TTC549 (cell line): ENCODE results near the gene MAPK7.

Experiments used
- FAIRE-seq: peaks from 2 replicates; lab custom pipeline; 2012; peaks lifted over from hg19 to GRCh38; lab: Jason Lieb, UNC

The MAPK7 gene

DNA sequence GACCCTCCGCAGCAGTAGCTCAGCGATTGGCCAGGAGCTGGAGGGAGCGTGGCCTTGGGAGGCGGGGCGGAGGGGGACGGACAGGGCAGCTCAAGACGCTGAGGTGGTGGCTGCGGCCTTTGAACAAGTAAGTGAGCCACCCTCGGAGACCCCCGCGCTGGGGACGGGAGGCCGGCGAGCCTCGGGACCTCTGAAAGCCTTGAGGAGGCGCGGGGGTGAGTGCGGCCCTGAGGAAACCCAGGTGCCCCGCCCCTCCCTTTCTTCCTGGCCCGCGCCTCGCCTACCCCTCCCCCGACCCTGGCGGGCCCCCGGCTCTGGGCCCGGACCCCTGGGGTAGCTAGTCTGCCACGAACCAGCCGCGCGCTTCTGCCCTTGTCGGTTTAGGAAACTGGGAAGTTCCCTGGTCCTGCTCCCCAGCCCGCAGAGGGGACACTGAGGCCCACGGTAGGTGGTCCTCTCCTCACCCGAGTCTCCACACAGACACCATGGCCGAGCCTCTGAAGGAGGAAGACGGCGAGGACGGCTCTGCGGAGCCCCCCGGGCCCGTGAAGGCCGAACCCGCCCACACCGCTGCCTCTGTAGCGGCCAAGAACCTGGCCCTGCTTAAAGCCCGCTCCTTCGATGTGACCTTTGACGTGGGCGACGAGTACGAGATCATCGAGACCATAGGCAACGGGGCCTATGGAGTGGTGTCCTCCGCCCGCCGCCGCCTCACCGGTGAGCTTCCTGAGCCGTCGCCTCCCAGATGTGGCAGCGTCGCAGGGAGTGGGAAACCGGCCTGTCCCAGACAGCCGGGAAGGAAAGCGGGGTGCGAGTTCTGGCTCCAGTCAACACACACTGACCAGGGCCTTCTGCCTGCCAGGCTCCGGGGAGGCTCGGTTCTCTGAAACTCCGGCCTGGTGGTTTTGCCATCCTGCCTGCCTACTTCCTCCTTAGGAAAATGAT lies at the start of gene MAPK7:
TSS of gene MAPK7 (plus strand) at position 83 of the 945 bp plus-strand sequence. CDS start at position 486, 403 bp downstream.
- FAIRE-seq = no peak

GRCh38 chr17:19329136-19329535 lies 49.2 kb upstream of the MAPK7 start:
- FAIRE-seq = no peak

- FAIRE-seq = no peak
Observed at GRCh38 chr17:19329839-19330238, 48.5 kb upstream of the MAPK7 start.

- no peak for FAIRE-seq
Observed at GRCh38 chr17:19330271-19330670, 48.0 kb upstream of the MAPK7 start.

- no peak for FAIRE-seq
Observed at GRCh38 chr17:19331134-19331533, 47.2 kb upstream of the MAPK7 start.

- no peak for FAIRE-seq
Observed at GRCh38 chr17:19331543-19332245, 46.6 kb upstream of the MAPK7 start.

- no peak for FAIRE-seq
Observed at GRCh38 chr17:19332371-19333131, 45.7 kb upstream of the MAPK7 start.

DNA sequence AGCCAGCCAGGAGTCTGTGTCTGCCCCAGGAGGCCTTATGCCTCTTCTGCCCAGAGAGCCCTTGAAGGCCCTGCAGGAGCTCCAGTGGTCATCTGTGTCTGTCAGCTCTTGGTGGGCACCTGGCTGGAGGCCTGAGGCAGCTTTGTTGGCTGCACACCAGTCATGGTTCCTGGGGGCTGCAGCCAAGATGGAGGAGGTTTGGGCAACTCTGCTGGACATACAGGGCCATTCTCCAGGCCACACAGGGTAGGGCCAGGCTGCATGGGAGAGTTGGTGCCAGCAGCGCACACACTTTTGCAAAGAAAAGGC lies 45.2 kb upstream of the MAPK7 start:
- no peak for FAIRE-seq

GRCh38 chr17:19333736-19334290 lies 44.5 kb upstream of the MAPK7 start:
- FAIRE-seq = no peak

GRCh38 chr17:19334331-19334730 lies 44.0 kb upstream of the MAPK7 start:
- no peak for FAIRE-seq

- no peak for FAIRE-seq
Observed at GRCh38 chr17:19335951-19336631, 42.2 kb upstream of the MAPK7 start.

DNA sequence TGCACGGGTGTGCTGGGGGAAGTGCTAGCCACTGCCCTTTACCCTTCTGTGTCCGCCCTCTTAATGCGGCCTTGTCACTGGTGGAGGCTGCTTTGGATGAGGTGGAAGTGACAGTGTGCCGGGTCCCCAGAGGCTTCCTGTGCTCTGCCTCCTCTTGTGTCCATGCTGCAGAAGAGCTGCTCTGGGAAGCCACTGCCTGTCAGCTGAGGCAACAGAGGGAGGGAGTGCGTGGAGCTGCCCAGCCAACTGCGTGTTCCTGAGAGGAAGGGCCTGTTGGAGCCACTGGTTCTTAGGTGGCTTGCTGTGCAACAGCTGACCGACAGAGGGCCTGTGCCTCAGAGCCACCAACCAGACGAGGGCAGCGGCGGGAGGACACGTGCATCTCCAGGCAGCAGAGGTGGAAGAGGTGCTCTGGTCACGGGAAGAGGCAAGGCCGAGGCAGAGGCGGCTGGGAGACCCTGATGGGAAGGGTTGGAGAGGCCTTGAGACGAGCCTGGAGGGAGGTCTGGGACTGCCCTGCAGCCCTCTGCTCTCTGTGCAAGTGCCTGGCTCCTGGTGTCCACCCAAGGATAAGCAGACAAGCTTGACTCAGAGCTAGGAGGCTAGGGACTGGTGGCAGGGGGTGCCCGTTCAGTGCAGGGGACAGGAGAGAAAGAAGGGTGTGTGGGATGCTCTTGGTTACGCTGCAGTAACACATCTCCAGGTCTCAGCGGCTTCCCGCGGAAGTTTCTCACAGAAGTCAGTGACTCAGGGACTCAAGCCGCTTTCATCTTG lies 41.2 kb upstream of the MAPK7 start:
- no peak for FAIRE-seq

GRCh38 chr17:19337712-19338023 lies 40.6 kb upstream of the MAPK7 start:
- no peak for FAIRE-seq

GRCh38 chr17:19338031-19338990 lies 40.0 kb upstream of the MAPK7 start:
- no peak for FAIRE-seq

GRCh38 chr17:19339341-19339815 lies 38.9 kb upstream of the MAPK7 start:
- no peak for FAIRE-seq

GRCh38 chr17:19341211-19341631 lies 37.1 kb upstream of the MAPK7 start:
- FAIRE-seq = no peak

GRCh38 chr17:19341641-19342610 lies 36.4 kb upstream of the MAPK7 start:
- no peak for FAIRE-seq

GRCh38 chr17:19342611-19343255 lies 35.6 kb upstream of the MAPK7 start:
- FAIRE-seq = no peak
